HepG2 (cell line): ENCODE results near the gene DPYD. TPM values are rescaled to one million over a fixed set of nuclear protein-coding genes. Genes with fewer than 3 reads are reported as not detected.
"Not testable (repeated sequence)": the region's sequence is repeated elsewhere in the genome, so short reads cannot be mapped to it uniquely, and the experiment has no call there.

Source experiments
- ATAC-seq: fragments of 200-7000 bp; cut with Tn5 transposase; 3 replicates; pipeline ENCODE4 v1.9.1; 2020; ENCODE audit warnings: mild to moderate bottlenecking, moderate library complexity
- BruUV-seq: library from RNA; stranded (reverse); fragments of 400-500 nt; replicated peaks from 2 replicates; lab custom pipeline; 2021; lab: Mats Ljungman, UMichigan
- CTCF ChIA-PET: fragments of 300-600 bp; formaldehyde crosslinking; extraction: SDS; loops from one replicate; lab custom pipeline; 2021; ENCODE audit warnings: low total read pairs, inconsistent platforms, low intra/inter-chr PET ratio; lab: Yijun Ruan, JAX
- POLR2A ChIA-PET: fragments of 350-600 bp; sonication (Branson Sonifier 250); formaldehyde crosslinking; loops from one replicate; lab custom pipeline; 2020; ENCODE audit warnings: antibody characterized with exemption, inconsistent platforms; lab: Yijun Ruan, JAX
- DNase-seq: peaks from one replicate; pipeline ENCODE4 v3.0.0-alpha.2; 2015; ENCODE audit warnings: low spot score
- FAIRE-seq: peaks from 3 replicates; lab custom pipeline; 2011; peaks lifted over from hg19 to GRCh38; lab: Jason Lieb, UNC
- H2AFZ ChIP-seq: one replicate; pipeline ENCODE4 v1.6.1; 2011; ENCODE audit warnings: low read length, inconsistent platforms
- H3K27ac ChIP-seq: fragments of 300-600 bp; 3 replicates; pipeline ENCODE4 v1.8.0; 2011; ENCODE audit warnings: mixed run types, mild to moderate bottlenecking, mixed read lengths, low read length, inconsistent platforms; ENCODE audit not compliant: insufficient read depth; ENCODE audit errors: extremely low read length
- H3K27me3 ChIP-seq, 2 experiments: fragments of 200-600 bp in 1 of 2; 2 replicates in 1 of 2; 3 replicates in 1 of 2; pipeline versions ENCODE4 v1.6.0 to v1.8.0; 2011; ENCODE audit warnings: low read length in 2 of 2, mild to moderate bottlenecking in 2 of 2, moderate library complexity in 2 of 2, inconsistent platforms in 1 of 2; ENCODE audit not compliant: insufficient read depth in 2 of 2, control insufficient read depth in 1 of 2
- H3K36me3 ChIP-seq, 2 experiments: fragments of 200-600 bp in 1 of 2; replicated peaks in 1 of 2; 2 replicates in 1 of 2; 3 replicates in 1 of 2; pipeline versions ENCODE4 v1.5.1 to v1.8.0; 2011; ENCODE audit warnings: low read length in 2 of 2, inconsistent platforms in 1 of 2; ENCODE audit not compliant: insufficient read depth in 2 of 2, control insufficient read depth in 1 of 2
- H3K4me1 ChIP-seq: 2 replicates; pipeline ENCODE4 v1.5.1; 2012; ENCODE audit warnings: low read length, inconsistent platforms; ENCODE audit not compliant: insufficient read depth
- H3K4me2 ChIP-seq: 2 replicates; pipeline ENCODE4 v1.6.0; 2011; ENCODE audit warnings: low read depth, low read length, inconsistent platforms
- H3K4me3 ChIP-seq, 3 experiments: fragments of 200-600 bp in 1 of 3; sonication (generic), shearing (Covaris generic) in 1 of 3; replicated peaks in 1 of 3; 2 replicates each; pipeline ENCODE4 v1.5.1; 2011 to 2016; ENCODE audit warnings: low read length in 3 of 3, inconsistent platforms in 2 of 3, low read depth in 2 of 3, mild to moderate bottlenecking in 2 of 3, control low read depth in 1 of 3, mixed read lengths in 1 of 3; ENCODE audit not compliant: insufficient read depth in 1 of 3
- H3K79me2 ChIP-seq: one replicate; pipeline ENCODE4 v1.6.1; 2011; ENCODE audit warnings: low read length, inconsistent platforms; ENCODE audit not compliant: insufficient read depth
- H3K9ac ChIP-seq: 2 replicates; pipeline ENCODE4 v1.6.0; 2011; ENCODE audit warnings: mild to moderate bottlenecking, low read depth, low read length, inconsistent platforms; ENCODE audit not compliant: insufficient read depth
- H3K9me3 ChIP-seq: 2 replicates; pipeline ENCODE4 v1.5.1; 2012; ENCODE audit warnings: mild to moderate bottlenecking, low read length
- H4K20me1 ChIP-seq: 2 replicates; pipeline ENCODE4 v1.6.0; 2011; ENCODE audit warnings: inconsistent platforms, mild to moderate bottlenecking, low read length, moderate library complexity; ENCODE audit not compliant: insufficient read depth
- CEBPB ChIP-seq: IDR thresholded peaks from 2 replicates; pipeline ENCODE4 v1.6.1; 2011; ENCODE audit warnings: low read depth, low read length, improper control_type of control experiment, borderline replicate concordance
- ZNF557 ChIP-seq: sonication (generic); formaldehyde crosslinking; IDR thresholded peaks from 2 replicates; pipeline ENCODE4 v1.4.0; 2020; ENCODE audit warnings: missing genetic modification reagents
- WGBS: methylation state at CpG from one replicate; pipeline ENCODE4 v1.1.6; 2017; ENCODE audit warnings: low lambda C conversion rate; 5-methylcytosine and 5-hydroxymethylcytosine counted together
- in situ Hi-C: cut with HindIII; loops from 2 replicates; pipeline ENCODE4 v1.10.0; 2017; ENCODE audit warnings: low pct_unique_long_range_greater_than_20kb; ENCODE audit not compliant: extremely low pct_ligation_motif_present
- intact Hi-C: fragments of 100-400 bp; cut with micrococcal nuclease; formaldehyde crosslinking; loops from one replicate; pipeline ENCODE4 v1.10.0; 2022; ENCODE audit not compliant: unreplicated experiment
- polyA plus RNA-seq, 8 experiments: library from polyadenylated mRNA; depleted of rRNA in 3 of 8; stranded (reverse) in 7 of 8; unstranded in 1 of 8; fragments of >200 nt; fragmentation: Illumina TruSeq in 4 of 8; extraction: Trizol in 4 of 8; gene quantifications; 2 replicates each; pipeline versions ENCODE4 v1.2.1 to v1.2.3, GENCODE V29; 2011 to 2016; ENCODE audit warnings: low read depth in 4 of 8, missing spikeins in 1 of 8, mixed read lengths in 1 of 8; ENCODE audit not compliant: insufficient read depth in 1 of 8
- total RNA-seq, 5 experiments: library from RNA; depleted of rRNA; stranded (reverse); fragments of >200 nt; fragmentation: Illumina TruSeq; extraction: Trizol; gene quantifications; 2 replicates each; pipeline ENCODE4 v1.2.3, GENCODE V29; 2016; ENCODE audit warnings: low read depth in 1 of 5

The DPYD gene
- total and polyA plus RNA-seq, 2 of the 13 experiments (the other 11 are each of a cell fraction or from before 2014, with no cell fraction given): 1.3 to 3.4 TPM

GRCh38 chr1:97238816-97239215 is 682.0 kb downstream of the DPYD start:
- no peak overlapping the region for H3K4me3 ChIP-seq
- in situ Hi-C loops: no loop called here
- H4K20me1 ChIP-seq: no peaks in the 10 kb centered on the region
- H3K9me3 ChIP-seq: peaks cover 10% of the 10 kb centered on the region
- no peaks in the 10 kb centered on the region for H3K36me3 ChIP-seq
- no peaks in the 10 kb centered on the region for H3K79me2 ChIP-seq
- no peak overlapping the region for H3K27ac ChIP-seq
- FAIRE-seq: no peak
- BruUV-seq: no TSS peak
- peak; percentile 26; the same call in 1 of the 2 replicates for TF ChIP-seq CEBPB
- TF ChIP-seq ZNF557: no peak
- POLR2A ChIA-PET: no interaction called here
- intact Hi-C loops: loop anchor here (1.0 kb wide), 1 partner anchor 21 kb away; no protein-coding TSS in a partner anchor
- no peak overlapping the region for H2AFZ ChIP-seq
- H3K4me2 ChIP-seq: no peak overlapping the region
- no peaks in the 10 kb centered on the region for H3K27me3 ChIP-seq
- WGBS: 0% methylated on average over 3 of the region's 3 CpGs
- ATAC-seq: no peak
- no peak for DNase-seq
- H3K4me1 ChIP-seq: no peaks in the 10 kb centered on the region
- H3K9ac ChIP-seq: no peak overlapping the region
- CTCF ChIA-PET: no interaction called here

GRCh38 chr1:97231354-97231753 is 689.5 kb downstream of the DPYD start:
- H3K4me1 ChIP-seq, H3K36me3 ChIP-seq, H3K27ac ChIP-seq, intact Hi-C loops, CTCF ChIA-PET, H2AFZ ChIP-seq, H3K79me2 ChIP-seq, H3K4me2 ChIP-seq, H4K20me1 ChIP-seq, in situ Hi-C loops, FAIRE-seq, ATAC-seq, H3K4me3 ChIP-seq, H3K9ac ChIP-seq, DNase-seq, H3K27me3 ChIP-seq, BruUV-seq, POLR2A ChIA-PET: not testable (repeated sequence)
- WGBS: 86% methylated on average over 2 of the region's 2 CpGs
- H3K9me3 ChIP-seq: peaks cover 37% of the 10 kb centered on the region; the same call in 1 of the 2 replicates
